ENCODE results near the gene ARL6.

DNA sequence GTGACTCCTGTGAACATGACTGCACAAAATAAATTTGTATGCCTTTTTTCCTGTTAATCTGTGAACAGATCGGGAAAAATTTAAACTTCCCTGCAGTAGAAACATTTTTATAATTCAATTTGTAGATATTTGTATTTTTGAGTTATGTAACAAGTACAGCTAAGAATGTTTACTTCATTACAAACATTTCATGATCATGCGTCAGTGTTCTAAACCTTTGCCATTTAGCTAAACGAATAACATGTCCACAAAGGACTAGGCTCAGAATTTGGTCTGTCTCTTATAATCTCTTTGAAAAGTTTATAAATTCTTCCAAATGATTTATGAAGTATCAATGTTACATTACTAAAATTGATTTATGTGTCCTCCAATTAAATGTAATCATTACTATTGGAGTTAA lies 39.9 kb downstream of the ARL6 start:
- no peak for TF ChIP-seq ZNF232 (CRISPR knock-in tag; IDR thresholded peaks at IDR 0.05)
- no peak for TF ChIP-seq ADNP (tag; IDR thresholded peaks at IDR 0.05)
- TF ChIP-seq, protein P1, sequence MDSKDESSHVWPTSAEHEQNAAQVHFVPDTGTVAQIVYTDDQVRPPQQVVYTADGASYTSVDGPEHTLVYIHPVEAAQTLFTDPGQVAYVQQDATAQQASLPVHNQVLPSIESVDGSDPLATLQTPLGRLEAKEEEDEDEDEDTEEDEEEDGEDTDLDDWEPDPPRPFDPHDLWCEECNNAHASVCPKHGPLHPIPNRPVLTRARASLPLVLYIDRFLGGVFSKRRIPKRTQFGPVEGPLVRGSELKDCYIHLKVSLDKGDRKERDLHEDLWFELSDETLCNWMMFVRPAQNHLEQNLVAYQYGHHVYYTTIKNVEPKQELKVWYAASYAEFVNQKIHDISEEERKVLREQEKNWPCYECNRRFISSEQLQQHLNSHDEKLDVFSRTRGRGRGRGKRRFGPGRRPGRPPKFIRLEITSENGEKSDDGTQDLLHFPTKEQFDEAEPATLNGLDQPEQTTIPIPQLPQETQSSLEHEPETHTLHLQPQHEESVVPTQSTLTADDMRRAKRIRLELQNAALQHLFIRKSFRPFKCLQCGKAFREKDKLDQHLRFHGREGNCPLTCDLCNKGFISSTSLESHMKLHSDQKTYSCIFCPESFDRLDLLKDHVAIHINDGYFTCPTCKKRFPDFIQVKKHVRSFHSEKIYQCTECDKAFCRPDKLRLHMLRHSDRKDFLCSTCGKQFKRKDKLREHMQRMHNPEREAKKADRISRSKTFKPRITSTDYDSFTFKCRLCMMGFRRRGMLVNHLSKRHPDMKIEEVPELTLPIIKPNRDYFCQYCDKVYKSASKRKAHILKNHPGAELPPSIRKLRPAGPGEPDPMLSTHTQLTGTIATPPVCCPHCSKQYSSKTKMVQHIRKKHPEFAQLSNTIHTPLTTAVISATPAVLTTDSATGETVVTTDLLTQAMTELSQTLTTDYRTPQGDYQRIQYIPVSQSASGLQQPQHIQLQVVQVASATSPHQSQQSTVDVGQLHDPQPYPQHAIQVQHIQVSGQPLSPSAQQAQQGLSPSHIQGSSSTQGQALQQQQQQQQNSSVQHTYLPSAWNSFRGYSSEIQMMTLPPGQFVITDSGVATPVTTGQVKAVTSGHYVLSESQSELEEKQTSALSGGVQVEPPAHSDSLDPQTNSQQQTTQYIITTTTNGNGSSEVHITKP (IDR thresholded peaks at IDR 0.05; ENCODE audit: partially characterized antibody), result no peak
- TF ChIP-seq GABPB1 (CRISPR knock-in tag; IDR thresholded peaks at IDR 0.05), result no peak
- TF ChIP-seq, protein P2, sequence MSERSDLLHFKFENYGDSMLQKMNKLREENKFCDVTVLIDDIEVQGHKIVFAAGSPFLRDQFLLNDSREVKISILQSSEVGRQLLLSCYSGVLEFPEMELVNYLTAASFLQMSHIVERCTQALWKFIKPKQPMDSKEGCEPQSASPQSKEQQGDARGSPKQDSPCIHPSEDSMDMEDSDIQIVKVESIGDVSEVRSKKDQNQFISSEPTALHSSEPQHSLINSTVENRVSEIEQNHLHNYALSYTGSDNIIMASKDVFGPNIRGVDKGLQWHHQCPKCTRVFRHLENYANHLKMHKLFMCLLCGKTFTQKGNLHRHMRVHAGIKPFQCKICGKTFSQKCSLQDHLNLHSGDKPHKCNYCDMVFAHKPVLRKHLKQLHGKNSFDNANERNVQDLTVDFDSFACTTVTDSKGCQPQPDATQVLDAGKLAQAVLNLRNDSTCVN (CRISPR knock-in tag; IDR thresholded peaks at IDR 0.05), result no peak
- TF ChIP-seq MYC (IDR thresholded peaks at IDR 0.05; ENCODE audit: low read depth, low read length), result no peak
- no peak for TF ChIP-seq MYC (CRISPR knock-in tag; IDR thresholded peaks at IDR 0.05; ENCODE audit: borderline replicate concordance, low read depth)
